Measurements from ENCODE around the gene NFATC4.
"Not testable (repeated sequence)": the region's sequence is repeated elsewhere in the genome, so short reads cannot be mapped to it uniquely, and the experiment has no call there.

NFATC4 gene

GRCh38 chr14:24368562-24369252 is 723 bp downstream of the NFATC4 start:
- peak; percentile 10 for DNase-seq

DNA sequence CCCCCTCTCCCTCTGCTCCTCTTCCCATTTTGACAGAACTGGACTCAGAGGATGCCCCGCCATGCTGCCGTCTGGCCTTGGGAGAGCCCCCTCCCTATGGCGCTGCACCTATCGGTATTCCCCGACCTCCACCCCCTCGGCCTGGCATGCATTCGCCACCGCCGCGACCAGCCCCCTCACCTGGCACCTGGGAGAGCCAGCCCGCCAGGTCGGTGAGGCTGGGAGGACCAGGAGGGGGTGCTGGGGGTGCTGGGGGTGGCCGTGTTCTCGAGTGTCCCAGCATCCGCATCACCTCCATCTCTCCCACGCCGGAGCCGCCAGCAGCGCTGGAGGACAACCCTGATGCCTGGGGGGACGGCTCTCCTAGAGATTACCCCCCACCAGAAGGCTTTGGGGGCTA is 1.5 kb downstream of the NFATC4 start:
- no peak for DNase-seq

GRCh38 chr14:24369907-24370687 is 2.1 kb downstream of the NFATC4 start:
- no peak for DNase-seq

DNA sequence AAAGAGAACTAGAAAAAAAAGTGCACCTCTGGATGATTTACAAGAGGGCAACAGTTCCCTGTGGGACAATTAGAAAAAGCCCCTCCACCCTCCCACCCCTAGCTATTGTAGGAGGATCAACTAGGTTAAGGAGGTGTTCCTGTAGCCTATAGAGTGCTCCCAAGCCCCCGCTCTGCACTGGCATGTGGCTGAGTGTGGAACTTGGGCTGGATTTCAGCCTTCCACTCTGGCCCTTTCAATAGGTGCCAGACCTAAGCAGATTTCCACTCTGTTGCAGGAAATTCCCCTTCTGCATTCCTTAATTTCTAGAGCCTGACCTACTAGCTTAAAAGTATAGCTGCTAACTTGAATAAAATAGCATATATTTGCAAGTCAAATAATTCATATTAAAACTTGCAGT is 2.8 kb downstream of the NFATC4 start:
- DNase-seq = no peak

GRCh38 chr14:24371605-24372004 is 3.6 kb downstream of the NFATC4 start:
- not testable (repeated sequence) for DNase-seq

GRCh38 chr14:24372701-24373416 is 4.9 kb downstream of the NFATC4 start:
- no peak for DNase-seq

DNA sequence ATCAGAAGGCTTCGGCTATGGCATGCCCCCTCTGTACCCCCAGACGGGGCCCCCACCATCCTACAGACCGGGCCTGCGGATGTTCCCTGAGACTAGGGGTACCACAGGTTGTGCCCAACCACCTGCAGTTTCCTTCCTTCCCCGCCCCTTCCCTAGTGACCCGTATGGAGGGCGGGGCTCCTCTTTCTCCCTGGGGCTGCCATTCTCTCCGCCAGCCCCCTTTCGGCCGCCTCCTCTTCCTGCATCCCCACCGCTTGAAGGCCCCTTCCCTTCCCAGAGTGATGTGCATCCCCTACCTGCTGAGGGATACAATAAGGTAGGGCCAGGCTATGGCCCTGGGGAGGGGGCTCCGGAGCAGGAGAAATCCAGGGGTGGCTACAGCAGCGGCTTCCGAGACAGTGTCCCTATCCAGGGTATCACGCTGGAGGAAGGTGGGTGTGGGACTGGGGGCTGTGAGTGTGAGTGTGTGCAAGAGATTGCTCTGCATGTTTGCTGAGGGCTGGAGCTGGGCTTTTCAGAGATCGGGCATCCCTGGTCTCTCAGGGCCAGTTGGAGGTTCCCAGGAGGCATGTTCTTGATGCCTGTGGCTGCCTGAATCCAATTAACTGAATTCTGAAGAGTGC is 8.6 kb downstream of the NFATC4 start:
- DNase-seq = no peak

GRCh38 chr14:24377126-24377525 is 9.1 kb downstream of the NFATC4 start:
- no peak for DNase-seq

DNA sequence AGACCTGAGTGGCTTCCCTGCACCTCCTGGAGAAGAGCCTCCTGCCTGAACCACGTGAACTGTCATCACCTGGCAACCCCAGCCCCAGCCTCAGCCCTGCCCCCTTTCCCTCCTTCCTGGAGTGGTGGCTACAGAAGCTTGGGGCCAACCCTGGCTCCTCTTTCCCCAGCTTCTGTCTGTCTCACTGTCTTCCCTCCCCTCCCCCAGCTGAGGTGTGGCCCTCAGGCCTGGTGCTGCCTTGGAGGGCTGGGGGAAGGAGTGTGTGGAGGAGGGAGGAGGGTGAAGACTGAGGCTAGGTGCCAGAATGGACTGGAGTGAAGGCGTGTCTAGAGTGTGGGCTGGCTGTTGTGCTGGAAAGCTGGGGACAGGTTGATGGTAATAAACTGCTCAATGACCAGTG is 9.7 kb downstream of the NFATC4 start:
- no peak for DNase-seq

DNA sequence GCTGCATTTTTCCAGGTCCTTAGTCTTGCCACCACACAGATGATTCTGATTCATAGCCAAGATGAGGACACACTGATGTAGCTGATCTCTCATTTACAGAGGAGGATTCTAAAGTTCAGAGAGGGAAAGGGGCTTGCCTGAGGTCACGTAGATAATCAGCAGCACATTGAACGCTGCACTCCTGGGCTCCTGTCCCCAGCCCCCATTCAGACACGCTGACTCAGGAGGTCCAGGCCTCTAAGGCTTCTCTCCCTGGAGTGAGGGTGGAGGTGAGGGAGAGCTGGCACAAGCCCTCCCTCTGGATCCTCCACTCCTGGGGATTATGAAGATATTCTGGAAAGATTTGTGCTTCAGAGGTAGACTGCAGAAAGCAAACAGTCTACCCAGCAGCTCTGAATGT is 10.3 kb downstream of the NFATC4 start:
- DNase-seq = no peak

DNA sequence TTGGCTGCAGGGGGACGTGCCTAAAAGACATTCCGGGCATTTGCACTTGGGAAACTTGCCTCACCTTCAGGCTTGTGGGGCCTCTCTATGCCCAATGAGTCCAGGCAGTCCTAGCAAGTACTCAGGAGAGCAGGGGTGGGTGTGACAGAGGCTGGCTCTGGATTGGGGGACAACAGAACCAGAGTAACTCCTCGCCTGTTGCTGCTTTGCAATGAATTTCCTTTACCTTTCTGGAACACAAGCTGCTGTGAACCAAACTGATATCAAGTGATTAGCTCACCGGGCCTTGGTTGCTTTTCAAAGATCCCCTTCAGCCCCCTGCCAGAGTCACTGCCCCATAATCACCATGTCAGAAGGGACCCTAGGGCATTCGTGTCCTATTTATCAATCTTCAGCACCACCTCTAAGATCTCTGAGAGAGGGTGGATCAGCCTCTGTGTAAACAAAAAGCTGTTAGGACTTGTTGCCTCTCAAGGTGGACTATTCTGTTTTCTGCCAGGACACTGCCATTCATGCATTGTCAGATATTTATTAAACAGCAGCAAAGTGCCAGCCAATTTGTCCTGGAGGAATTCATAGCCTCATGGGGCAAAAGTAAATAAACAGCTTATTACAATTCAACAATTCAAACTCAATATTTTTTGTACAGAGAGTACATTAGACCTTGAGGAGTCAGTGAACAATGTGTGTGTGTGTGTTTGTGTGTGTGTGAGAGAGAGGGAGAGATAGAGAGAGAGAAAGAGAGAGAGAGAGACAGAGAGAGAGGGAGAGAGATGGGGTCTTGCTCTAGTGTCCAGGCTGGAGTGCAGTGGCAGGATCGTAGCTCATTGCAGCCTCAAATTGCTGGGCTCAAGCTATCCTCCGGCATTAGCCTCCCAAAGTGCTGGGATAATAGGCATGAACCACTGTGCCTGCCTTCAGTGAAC is 11.3 kb downstream of the NFATC4 start:
- no peak for DNase-seq

- DNase-seq = no peak
These were observed 12.1 kb downstream of the NFATC4 start for GRCh38 chr14:24379907-24380730.

GRCh38 chr14:24381363-24382063 is 13.5 kb downstream of the NFATC4 start:
- no peak for DNase-seq

DNA sequence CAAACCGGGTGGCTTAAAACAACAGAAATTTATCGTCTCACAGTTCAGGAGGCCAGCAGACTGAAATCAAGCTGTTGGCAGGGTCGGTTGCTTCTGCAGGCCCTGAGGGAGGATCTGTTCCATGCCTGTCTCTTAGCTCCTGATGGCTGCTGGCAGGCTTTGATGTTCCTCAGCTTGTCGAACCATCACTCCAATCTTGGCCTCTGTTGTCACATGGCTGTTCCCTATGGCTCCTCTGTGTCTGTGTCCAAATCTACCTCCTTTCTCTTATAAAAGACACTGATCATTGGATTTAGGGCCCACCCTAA is 14.0 kb downstream of the NFATC4 start:
- no peak for DNase-seq

GRCh38 chr14:24384169-24384568 is 16.2 kb downstream of the NFATC4 start:
- no peak for DNase-seq

DNA sequence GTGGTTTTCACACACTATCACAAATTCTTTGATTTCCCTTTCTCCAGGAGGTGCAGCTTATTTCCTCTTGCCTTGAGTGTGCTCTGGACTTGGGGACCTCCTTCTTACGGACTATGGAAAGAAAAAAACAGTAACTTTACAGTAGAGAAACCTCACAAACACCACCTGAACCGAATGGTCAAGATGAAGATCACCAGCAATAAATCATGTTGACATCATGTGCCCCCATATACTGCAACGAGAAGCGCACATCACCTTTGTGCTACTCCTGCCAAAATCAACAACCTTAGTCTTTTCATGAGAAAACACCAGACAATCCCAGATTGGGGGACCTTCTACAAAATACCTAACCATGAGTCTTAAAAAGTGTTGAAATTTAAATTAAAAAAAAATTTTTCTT is 17.5 kb downstream of the NFATC4 start:
- DNase-seq = no peak

GRCh38 chr14:24387009-24387345 is 19.0 kb downstream of the NFATC4 start:
- DNase-seq = no peak

DNA sequence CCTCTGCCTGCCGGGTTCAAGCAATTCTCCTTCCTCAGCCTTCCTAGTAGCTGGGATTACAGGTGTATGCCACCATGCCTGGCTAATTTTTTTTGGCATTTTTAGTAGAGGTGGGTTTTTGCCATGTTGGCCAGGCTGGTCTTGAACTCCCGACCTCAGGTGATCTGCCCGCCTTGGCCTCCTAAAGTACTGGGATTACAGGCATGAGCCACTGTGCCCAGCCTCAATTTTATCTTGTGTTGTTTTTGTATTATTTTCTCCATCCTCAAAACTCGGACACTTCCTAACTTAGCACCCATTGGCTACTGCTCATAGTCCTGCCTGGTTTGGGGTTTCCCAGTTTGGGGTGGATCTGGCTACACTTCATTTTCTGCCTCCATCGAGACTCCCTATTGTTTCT is 19.6 kb downstream of the NFATC4 start:
- not testable (repeated sequence) for DNase-seq

- DNase-seq = no peak
These were observed 20.6 kb downstream of the NFATC4 start for GRCh38 chr14:24388474-24389179.

DNA sequence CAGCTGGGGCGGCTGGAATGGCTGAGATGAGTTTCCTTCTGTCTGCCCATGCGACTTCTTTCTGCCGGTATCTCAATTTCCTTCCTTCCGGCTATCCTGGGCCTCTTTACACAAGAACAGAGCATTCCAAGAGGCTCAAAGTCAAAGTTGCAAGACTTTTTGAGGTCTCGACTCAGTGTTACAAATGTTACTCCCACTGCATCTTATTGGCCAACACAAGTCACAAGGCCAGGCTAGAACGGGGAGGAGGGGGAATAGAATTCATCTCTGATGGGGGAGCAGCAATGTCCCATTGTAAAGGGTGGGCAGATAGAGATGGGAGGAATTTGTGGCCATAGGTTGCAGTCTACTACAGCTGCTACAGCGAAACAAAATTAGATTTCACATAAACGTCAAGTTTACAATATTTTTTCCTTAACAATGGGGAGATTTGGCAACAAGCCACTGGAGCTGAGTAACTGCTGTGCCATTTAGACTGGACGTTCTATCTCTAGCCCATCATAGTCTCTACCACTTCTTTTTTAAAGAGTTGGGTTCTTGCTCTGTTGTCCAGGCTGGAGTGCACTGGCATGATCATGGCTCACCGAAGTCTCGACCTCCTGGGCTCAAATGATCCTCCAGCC is 21.4 kb downstream of the NFATC4 start:
- DNase-seq = no peak
